Gastroesophageal sphincter (tissue), 3 donors: ENCODE data around the gene AGPAT3.

Experiments used
- CTCF ChIP-seq, 4 experiments: fragments of 200-600 bp in 2 of 4; fragments of 450-650 bp in 2 of 4; sonication (generic) in 1 of 4; IDR thresholded peaks; one replicate each; pipeline ENCODE4 v1.5.1; 2017 to 2019; ENCODE audit warnings: antibody characterized with exemption in 4 of 4, mild to moderate bottlenecking in 2 of 4, moderate library complexity in 2 of 4
- EP300 ChIP-seq: sonication (generic); formaldehyde crosslinking; IDR thresholded peaks from one replicate; pipeline ENCODE4 v1.6.1; 2017; ENCODE audit warnings: antibody characterized with exemption, mild to moderate bottlenecking
- POLR2A ChIP-seq, 2 donors: fragments of 450-650 bp; IDR thresholded peaks; one replicate each; pipeline ENCODE4 v1.6.1; 2017; ENCODE audit warnings: antibody characterized with exemption in 2 of 2, mild to moderate bottlenecking in 2 of 2, moderate library complexity in 1 of 2
- POLR2AphosphoS5 ChIP-seq: sonication (generic); formaldehyde crosslinking; IDR thresholded peaks from one replicate; pipeline ENCODE4 v1.6.1; 2017; ENCODE audit warnings: antibody characterized with exemption

GRCh38 chr21:43827015-43827611, 37.9 kb upstream of the AGPAT3 start:
- no peak for TF ChIP-seq CTCF (IDR thresholded peaks at IDR 0.05)
- no peak for TF ChIP-seq POLR2AphosphoS5
- TF ChIP-seq POLR2A (IDR thresholded peaks at IDR 0.05) = no peak
- no peak for TF ChIP-seq EP300
